Right atrium auricular region (tissue), 2 donors: ENCODE data around the gene COL1A1. TPM values are rescaled to one million over a fixed set of nuclear protein-coding genes. Genes with fewer than 3 reads are reported as not detected.

Source experiments
- DNase-seq: peaks from one replicate; pipeline ENCODE4 v3.0.0-alpha.2; 2019; ENCODE audit warnings: low spot score
- H3K27ac ChIP-seq, 2 donors: fragments of 200-600 bp; sonication (generic); 1 replicate in 1 of 2; 2 replicates in 1 of 2; pipeline ENCODE4 v1.5.1; 2016 to 2019
- H3K27me3 ChIP-seq, 2 donors: fragments of 200-600 bp; sonication (generic); one replicate each; pipeline versions ENCODE4 v1.5.1 to v1.6.0; 2017 to 2019
- H3K36me3 ChIP-seq: fragments of 200-600 bp; sonication (generic); one replicate; pipeline ENCODE4 v1.5.1; 2016
- H3K4me1 ChIP-seq, 2 donors: fragments of 200-600 bp; sonication (generic); one replicate each; pipeline versions ENCODE4 v1.5.1 to v1.6.0; 2017 to 2019
- H3K4me3 ChIP-seq, 2 donors: fragments of 200-600 bp; sonication (generic); 1 replicate in 1 of 2; 2 replicates in 1 of 2; pipeline ENCODE4 v1.5.1; 2017 to 2019; ENCODE audit warnings: mild to moderate bottlenecking in 1 of 2, moderate library complexity in 1 of 2
- H3K9me3 ChIP-seq, 2 donors: fragments of 200-600 bp; sonication (generic); one replicate each; pipeline ENCODE4 v1.5.1; 2019
- total RNA-seq, 2 donors: library from RNA; depleted of rRNA; stranded (reverse); fragments of >200 nt; gene quantifications; one replicate each; pipeline ENCODE4 v1.1.0, GENCODE V29; 2016
- TF ChIP-seq, protein P1 (sequence below), 2 donors: fragments of 200-600 bp; sonication (generic); IDR thresholded peaks; one replicate each; pipeline ENCODE4 v1.5.1; 2019; ENCODE audit warnings: antibody characterized with exemption in 2 of 2

Gene COL1A1
- total RNA-seq, 2 donors from 2014 or later = 19.8 to 180 TPM

DNA sequence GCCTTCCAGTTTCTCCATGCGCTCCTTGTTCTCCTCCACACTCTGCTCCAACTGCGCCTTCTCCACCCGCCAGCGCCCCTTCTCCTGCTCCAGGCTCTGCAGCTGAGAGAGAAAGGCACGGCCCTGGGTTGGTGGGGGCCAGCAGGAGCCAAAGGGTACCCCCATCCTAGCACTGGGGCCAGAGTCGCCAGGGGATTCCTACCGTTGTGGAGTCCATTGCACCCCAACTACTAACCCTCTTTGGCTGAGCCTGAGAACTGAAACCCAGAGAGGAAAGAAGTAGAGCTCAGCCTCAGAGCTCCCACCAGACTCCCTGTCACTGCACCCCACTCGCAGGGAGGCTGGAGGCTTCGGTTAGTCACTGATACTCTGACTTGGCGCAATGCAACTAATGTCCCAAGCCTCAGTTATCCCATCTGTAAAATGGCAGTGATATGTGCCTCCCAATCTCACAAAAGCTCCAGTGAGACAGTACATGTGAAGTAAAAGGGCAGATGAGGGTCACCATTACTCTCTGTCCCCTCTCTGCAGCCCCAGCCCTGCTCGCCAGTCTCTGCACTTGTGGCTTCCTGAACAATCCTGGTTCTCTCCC, 65.2 kb downstream of the COL1A1 start:
- Histone ChIP-seq H3K9me3 (no peaks in the 10 kb centered on the region), H3K36me3 (peaks cover 71% of the 10 kb centered on the region), H3K4me3 (no peak overlapping the region), H3K27ac (no peak overlapping the region), H3K27me3 (no peaks in the 10 kb centered on the region), H3K4me1 (peaks cover 0 to 44% of the 10 kb centered on the region in 2 donors)
- TF ChIP-seq, protein P1, sequence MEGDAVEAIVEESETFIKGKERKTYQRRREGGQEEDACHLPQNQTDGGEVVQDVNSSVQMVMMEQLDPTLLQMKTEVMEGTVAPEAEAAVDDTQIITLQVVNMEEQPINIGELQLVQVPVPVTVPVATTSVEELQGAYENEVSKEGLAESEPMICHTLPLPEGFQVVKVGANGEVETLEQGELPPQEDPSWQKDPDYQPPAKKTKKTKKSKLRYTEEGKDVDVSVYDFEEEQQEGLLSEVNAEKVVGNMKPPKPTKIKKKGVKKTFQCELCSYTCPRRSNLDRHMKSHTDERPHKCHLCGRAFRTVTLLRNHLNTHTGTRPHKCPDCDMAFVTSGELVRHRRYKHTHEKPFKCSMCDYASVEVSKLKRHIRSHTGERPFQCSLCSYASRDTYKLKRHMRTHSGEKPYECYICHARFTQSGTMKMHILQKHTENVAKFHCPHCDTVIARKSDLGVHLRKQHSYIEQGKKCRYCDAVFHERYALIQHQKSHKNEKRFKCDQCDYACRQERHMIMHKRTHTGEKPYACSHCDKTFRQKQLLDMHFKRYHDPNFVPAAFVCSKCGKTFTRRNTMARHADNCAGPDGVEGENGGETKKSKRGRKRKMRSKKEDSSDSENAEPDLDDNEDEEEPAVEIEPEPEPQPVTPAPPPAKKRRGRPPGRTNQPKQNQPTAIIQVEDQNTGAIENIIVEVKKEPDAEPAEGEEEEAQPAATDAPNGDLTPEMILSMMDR (IDR thresholded peaks at IDR 0.05) = no peak
- DNase-seq = no peak

DNA sequence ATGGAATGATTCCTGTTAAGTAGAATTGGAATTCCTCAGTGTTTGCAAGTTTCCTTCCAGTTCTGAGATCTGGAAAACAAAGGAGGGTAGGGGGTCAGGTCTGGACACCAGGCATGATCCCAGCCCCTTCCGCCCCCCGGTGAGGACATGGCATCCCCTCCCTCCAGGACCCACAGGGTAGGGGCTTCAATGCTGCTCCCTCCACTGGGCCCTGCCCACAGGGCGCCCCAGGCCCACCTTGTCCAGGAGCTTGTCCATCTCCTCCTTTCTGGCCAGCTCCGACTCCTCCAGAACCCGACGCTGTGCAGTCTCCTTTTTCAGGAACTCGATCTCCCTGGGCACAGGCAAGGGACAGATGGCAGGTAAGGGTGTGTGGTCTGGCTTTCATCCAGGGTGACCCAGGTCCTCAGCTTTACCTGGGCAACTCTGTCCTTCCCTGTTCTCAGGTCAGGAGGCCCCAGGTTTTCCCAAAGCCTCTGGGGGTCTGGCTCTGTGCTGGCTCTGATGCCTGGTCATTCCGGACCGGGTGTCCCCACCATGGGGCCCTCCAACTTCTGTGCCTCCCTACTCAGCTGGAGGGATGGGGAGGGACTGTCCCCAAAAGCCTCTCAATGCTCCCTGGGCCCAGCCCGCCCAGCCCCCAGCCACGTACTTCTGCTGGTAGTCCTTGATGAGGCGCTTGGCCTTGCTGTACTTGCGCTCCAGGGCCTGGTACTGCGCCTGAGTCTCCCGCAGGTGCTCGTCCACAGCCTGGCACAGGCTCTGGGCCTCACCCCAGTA, 65.9 kb downstream of the COL1A1 start:
- H3K27ac ChIP-seq = no peak overlapping the region
- TF ChIP-seq, protein P1 (IDR thresholded peaks at IDR 0.05) = no peak
- H3K9me3 ChIP-seq = no peaks in the 10 kb centered on the region
- H3K4me3 ChIP-seq = no peak overlapping the region
- no peak for DNase-seq
- H3K27me3 ChIP-seq = no peaks in the 10 kb centered on the region
- H3K36me3 ChIP-seq = peaks cover 64% of the 10 kb centered on the region
- peaks cover 0 to 43% of the 10 kb centered on the region in 2 donors for H3K4me1 ChIP-seq

DNA sequence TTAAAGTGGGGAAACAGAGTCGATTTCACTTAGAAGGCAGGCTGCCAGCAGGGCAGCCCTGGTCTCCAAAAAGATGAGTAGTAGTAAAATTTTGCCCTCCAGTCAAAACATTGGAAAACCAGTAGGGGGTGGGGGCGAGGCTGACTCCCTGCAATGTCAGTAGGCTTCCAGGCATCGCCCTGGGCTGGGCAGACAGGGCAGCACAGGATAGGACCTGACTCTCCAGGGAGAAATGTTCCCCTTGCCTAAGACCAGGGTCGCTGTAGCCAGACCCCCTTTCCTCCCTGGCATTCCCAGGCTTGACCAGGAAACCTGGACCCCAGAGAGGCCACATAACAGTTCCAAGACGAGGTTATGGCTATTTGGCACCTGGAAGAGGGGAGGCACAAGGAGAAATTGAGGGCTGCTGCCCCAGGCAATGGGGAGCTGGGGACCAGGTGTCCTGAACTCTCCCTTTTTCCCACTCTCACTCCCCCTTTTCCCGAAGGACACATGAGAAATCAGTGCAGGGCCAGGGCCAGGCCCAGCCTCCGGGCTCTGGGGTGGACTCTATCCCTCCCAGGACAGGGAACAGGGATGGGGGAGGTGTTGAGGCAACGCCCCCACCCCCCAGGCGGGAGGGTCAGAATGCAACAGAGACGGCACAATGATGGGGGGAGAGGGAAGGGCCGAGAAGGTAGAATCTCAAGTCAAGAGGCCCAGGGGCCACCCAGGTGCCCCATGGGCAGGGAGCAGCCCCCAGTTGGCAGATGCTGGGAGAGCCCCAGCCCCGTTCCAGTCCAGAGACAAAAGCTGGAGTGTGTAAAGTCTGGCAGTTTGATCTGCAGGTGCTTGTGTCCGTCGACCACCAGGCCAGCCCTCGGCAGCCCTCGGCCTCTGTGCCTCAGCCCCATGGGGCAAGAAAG, 67.0 kb downstream of the COL1A1 start:
- TF ChIP-seq, protein P1 (IDR thresholded peaks at IDR 0.05) = peak in 1 of 2 donors; percentile 10
- Histone ChIP-seq H3K4me1 (peaks cover 0 to 45% of the 10 kb centered on the region in 2 donors), H3K4me3 (no peak overlapping the region), H3K36me3 (peaks cover 56% of the 10 kb centered on the region), H3K27me3 (no peaks in the 10 kb centered on the region), H3K9me3 (no peaks in the 10 kb centered on the region), H3K27ac (peak overlapping the region; percentile 77 to 88)
- DNase-seq = no peak

GRCh38 chr17:50133769-50134099, 67.7 kb downstream of the COL1A1 start:
- DNase-seq = no peak
- H3K4me1 ChIP-seq = peaks cover 0 to 52% of the 10 kb centered on the region in 2 donors

More at GRCh38 chr17:50133769-50134099, 67.7 kb downstream of the COL1A1 start:
- TF ChIP-seq, protein P1 (IDR thresholded peaks at IDR 0.05) = no peak
- H3K27me3 ChIP-seq = no peaks in the 10 kb centered on the region
- no peaks in the 10 kb centered on the region for H3K9me3 ChIP-seq
- peaks cover 49% of the 10 kb centered on the region for H3K36me3 ChIP-seq
- peak overlapping the region; percentile 77 to 88 for H3K27ac ChIP-seq
- no peak overlapping the region for H3K4me3 ChIP-seq

Other genes starting within 250 kb of the COL1A1 start
- under 1 TPM in 1 of 2 donors, not detected in 1; 0.71 TPM for gene DLX4, start 232.4 kb downstream of the COL1A1 start, total RNA-seq
- gene DLX3, start 206.4 kb downstream of the COL1A1 start, total RNA-seq = under 1 TPM in 1 of 2 donors, not detected in 1; 0.12 TPM
- gene ITGA3, start 145.5 kb downstream of the COL1A1 start, total RNA-seq = 10 to 100 TPM; 29.5 to 61.8 TPM
- 100 to 1,000 TPM; 186 to 214 TPM for gene PDK2, start 106.3 kb downstream of the COL1A1 start, total RNA-seq
- 1 to 10 TPM in 1 of 2 donors, under 1 TPM in 1; 0.78 to 1.1 TPM for gene SAMD14, start 71.5 kb downstream of the COL1A1 start, total RNA-seq
- gene PPP1R9B, start 51.0 kb downstream of the COL1A1 start, total RNA-seq = 10 to 100 TPM; 16.9 to 24.2 TPM
- gene SGCA, start 35.6 kb downstream of the COL1A1 start, total RNA-seq = 100 to 1,000 TPM; 120 to 207 TPM
- not detected for gene TMEM92, start 72.8 kb upstream of the COL1A1 start, total RNA-seq
- 10 to 100 TPM; 17.1 to 20.6 TPM for gene XYLT2, start 144.5 kb upstream of the COL1A1 start, total RNA-seq
- gene MRPL27, start 171.6 kb upstream of the COL1A1 start, total RNA-seq = 10 to 100 TPM; 87.1 to 91.0 TPM
- gene EME1, start 171.6 kb upstream of the COL1A1 start, total RNA-seq = under 1 TPM in 1 of 2 donors, not detected in 1; 0.33 TPM
- 10 to 100 TPM; 31.7 to 50.6 TPM for gene LRRC59, start 195.9 kb upstream of the COL1A1 start, total RNA-seq
- 10 to 100 TPM; 22.2 to 42.6 TPM for gene ACSF2, start 224.6 kb upstream of the COL1A1 start, total RNA-seq